Measurements from ENCODE around the gene TAF4. TPM values are rescaled to one million over a fixed set of nuclear protein-coding genes. Genes with fewer than 3 reads are reported as not detected.

The TAF4 gene
- total RNA-seq, 1 donor from 2014 or later: 28.1 TPM

GRCh38 chr20:61942526-61942925 lies 123.2 kb downstream of the TAF4 start:
- no peak for TF ChIP-seq CTCF (IDR thresholded peaks at IDR 0.05; ENCODE audit: unreplicated experiment)
- Mint-ChIP-seq H3K9me3 (no peaks in the 10 kb centered on the region), H3K4me1 (no peaks in the 10 kb centered on the region), H3K27me3 (ENCODE audit: low read depth) (no peaks in the 10 kb centered on the region), H3K36me3 (no peaks in the 10 kb centered on the region), H3K27ac (no peak overlapping the region), H3K4me3 (no peak overlapping the region)
- no peak for DNase-seq (ENCODE audit: low spot score in 2 of 2, unreplicated experiment in 2 of 2)

GRCh38 chr20:61941721-61942405 lies 123.8 kb downstream of the TAF4 start:
- DNase-seq (ENCODE audit: low spot score in 2 of 2, unreplicated experiment in 2 of 2): no peak
- no peaks in the 10 kb centered on the region for H3K36me3 Mint-ChIP-seq
- H3K9me3 Mint-ChIP-seq: no peaks in the 10 kb centered on the region
- no peaks in the 10 kb centered on the region for H3K4me1 Mint-ChIP-seq
- H3K4me3 Mint-ChIP-seq: no peak overlapping the region
- TF ChIP-seq CTCF (IDR thresholded peaks at IDR 0.05; ENCODE audit: unreplicated experiment): no peak
- no peaks in the 10 kb centered on the region for H3K27me3 Mint-ChIP-seq (ENCODE audit: low read depth)
- H3K27ac Mint-ChIP-seq: no peak overlapping the region

- no peaks in the 10 kb centered on the region for H3K9me3 Mint-ChIP-seq
- no peaks in the 10 kb centered on the region for H3K4me1 Mint-ChIP-seq
- no peak overlapping the region for H3K27ac Mint-ChIP-seq
- H3K36me3 Mint-ChIP-seq: no peaks in the 10 kb centered on the region
- no peak for DNase-seq (ENCODE audit: low spot score in 2 of 2, unreplicated experiment in 2 of 2)
- no peaks in the 10 kb centered on the region for H3K27me3 Mint-ChIP-seq (ENCODE audit: low read depth)
- TF ChIP-seq CTCF (IDR thresholded peaks at IDR 0.05; ENCODE audit: unreplicated experiment): no peak
- no peak overlapping the region for H3K4me3 Mint-ChIP-seq
Measured at GRCh38 chr20:61940976-61941720, 124.5 kb downstream of the TAF4 start.

GRCh38 chr20:61940491-61940890 lies 125.2 kb downstream of the TAF4 start:
- no peaks in the 10 kb centered on the region for H3K4me1 Mint-ChIP-seq
- TF ChIP-seq CTCF (IDR thresholded peaks at IDR 0.05; ENCODE audit: unreplicated experiment): no peak
- no peak for DNase-seq (ENCODE audit: low spot score in 2 of 2, unreplicated experiment in 2 of 2)
- no peaks in the 10 kb centered on the region for H3K36me3 Mint-ChIP-seq
- H3K27ac Mint-ChIP-seq: no peak overlapping the region
- H3K27me3 Mint-ChIP-seq (ENCODE audit: low read depth): no peaks in the 10 kb centered on the region
- no peaks in the 10 kb centered on the region for H3K9me3 Mint-ChIP-seq
- no peak overlapping the region for H3K4me3 Mint-ChIP-seq

GRCh38 chr20:61939691-61940360 lies 125.9 kb downstream of the TAF4 start:
- Mint-ChIP-seq H3K36me3 (no peaks in the 10 kb centered on the region), H3K27me3 (ENCODE audit: low read depth) (no peaks in the 10 kb centered on the region), H3K4me3 (no peak overlapping the region), H3K9me3 (no peaks in the 10 kb centered on the region), H3K27ac (no peak overlapping the region), H3K4me1 (no peaks in the 10 kb centered on the region)
- no peak for DNase-seq (ENCODE audit: low spot score in 2 of 2, unreplicated experiment in 2 of 2)
- TF ChIP-seq CTCF (IDR thresholded peaks at IDR 0.05; ENCODE audit: unreplicated experiment): no peak
